CD14-positive monocyte (primary cell): ENCODE data around the gene TMEM191C. TPM values are rescaled to one million over a fixed set of nuclear protein-coding genes. Genes with fewer than 3 reads are reported as not detected.
"Not testable (repeated sequence)": the region's sequence is repeated elsewhere in the genome, so short reads cannot be mapped to it uniquely, and the experiment has no call there.

ENCODE experiments used
- DNase-seq, 3 donors: peaks; one replicate each; pipeline ENCODE4 v3.0.0-alpha.2; 2011 to 2022
- H2AFZ ChIP-seq: 2 replicates; pipeline ENCODE4 v1.6.0; 2012; ENCODE audit warnings: mild to moderate bottlenecking, low read depth, low read length, inconsistent platforms; ENCODE audit not compliant: insufficient read depth, poor library complexity, severe bottlenecking
- H3K27ac ChIP-seq, 2 donors: 1 replicate in 1 of 2; 2 replicates in 1 of 2; pipeline ENCODE4 v1.5.1; 2012 to 2013; ENCODE audit warnings: low read length in 2 of 2, control low read depth in 1 of 2, inconsistent platforms in 1 of 2, low read depth in 1 of 2, mild to moderate bottlenecking in 1 of 2
- H3K27me3 ChIP-seq, 2 donors: one replicate each; pipeline versions ENCODE4 v1.6.0 to v1.6.1; 2011 to 2013; ENCODE audit warnings: low read length in 2 of 2; ENCODE audit not compliant: control insufficient read depth in 2 of 2, insufficient read depth in 2 of 2
- H3K36me3 ChIP-seq, 2 donors: replicated peaks in 1 of 2; 1 replicate in 1 of 2; 2 replicates in 1 of 2; pipeline versions ENCODE4 v1.5.1 to v1.6.1; 2012 to 2013; ENCODE audit warnings: low read length in 2 of 2, control low read depth in 1 of 2, inconsistent platforms in 1 of 2, mild to moderate bottlenecking in 1 of 2; ENCODE audit not compliant: insufficient read depth in 2 of 2, control insufficient read depth in 1 of 2
- H3K4me1 ChIP-seq, 2 donors: 1 replicate in 1 of 2; 2 replicates in 1 of 2; pipeline versions ENCODE4 v1.5.1 to v1.6.1; 2012 to 2013; ENCODE audit warnings: low read length in 2 of 2, control low read depth in 1 of 2, inconsistent platforms in 1 of 2, mild to moderate bottlenecking in 1 of 2, moderate library complexity in 1 of 2; ENCODE audit not compliant: insufficient read depth in 2 of 2, control insufficient read depth in 1 of 2
- H3K4me2 ChIP-seq: replicated peaks from 2 replicates; pipeline ENCODE3; 2012; ENCODE audit warnings: low read length, moderate library complexity, mild to moderate bottlenecking; ENCODE audit not compliant: poor library complexity, severe bottlenecking; ENCODE audit errors: extremely low read depth
- H3K4me3 ChIP-seq, 3 experiments: fragments of 200-600 bp in 1 of 3; sonication (generic) in 1 of 3; replicated peaks in 1 of 3; 1 replicate in 2 of 3; 2 replicates in 1 of 3; pipeline ENCODE4 v1.5.1; 2011 to 2013; ENCODE audit warnings: low read length in 3 of 3, mild to moderate bottlenecking in 3 of 3, control low read depth in 2 of 3, low read depth in 2 of 3, inconsistent platforms in 1 of 3, moderate library complexity in 1 of 3
- H3K79me2 ChIP-seq: 2 replicates; pipeline ENCODE4 v1.6.0; 2012; ENCODE audit warnings: mild to moderate bottlenecking, control low read depth, inconsistent platforms, low read length, moderate library complexity; ENCODE audit not compliant: insufficient read depth
- H3K9ac ChIP-seq: 2 replicates; pipeline ENCODE4 v1.6.0; 2017; ENCODE audit warnings: low read length, mild to moderate bottlenecking; ENCODE audit not compliant: insufficient read depth, poor library complexity, severe bottlenecking
- H3K9me3 ChIP-seq, 2 donors: replicated peaks in 1 of 2; 1 replicate in 1 of 2; 2 replicates in 1 of 2; pipeline versions ENCODE4 v1.5.1 to v1.6.1; 2012 to 2013; ENCODE audit warnings: low read length in 2 of 2, control low read depth in 1 of 2; ENCODE audit not compliant: control insufficient read depth in 1 of 2, insufficient read depth in 1 of 2
- H4K20me1 ChIP-seq: 2 replicates; pipeline ENCODE4 v1.6.0; 2012; ENCODE audit warnings: mild to moderate bottlenecking, low read length, control low read depth, moderate library complexity; ENCODE audit not compliant: insufficient read depth
- H3K27ac Mint-ChIP-seq, 7 donors: one replicate each; pipeline ENCODE4 v1.8.0; 2020; ENCODE audit warnings: mild to moderate bottlenecking in 7 of 7, mixed read lengths in 7 of 7, moderate library complexity in 6 of 7, inconsistent platforms in 2 of 7
- H3K27me3 Mint-ChIP-seq, 3 donors: one replicate each; pipeline ENCODE4 v1.8.0; 2021 to 2022; ENCODE audit warnings: low read depth in 3 of 3, mild to moderate bottlenecking in 3 of 3, mixed read lengths in 3 of 3, moderate library complexity in 3 of 3, inconsistent platforms in 1 of 3
- H3K36me3 Mint-ChIP-seq, 2 donors: one replicate each; pipeline ENCODE4 v1.8.0; 2020; ENCODE audit warnings: mixed read lengths in 2 of 2, inconsistent platforms in 1 of 2, mild to moderate bottlenecking in 1 of 2
- H3K4me1 Mint-ChIP-seq: one replicate; pipeline ENCODE4 v1.8.0; 2020; ENCODE audit warnings: mild to moderate bottlenecking, mixed read lengths
- H3K4me3 Mint-ChIP-seq, 2 donors: one replicate each; pipeline ENCODE4 v1.8.0; 2020; ENCODE audit warnings: mild to moderate bottlenecking in 2 of 2, mixed read lengths in 2 of 2, moderate library complexity in 1 of 2
- H3K9me3 Mint-ChIP-seq, 7 donors: one replicate each; pipeline ENCODE4 v1.8.0; 2020 to 2022; ENCODE audit warnings: mixed read lengths in 7 of 7, mild to moderate bottlenecking in 6 of 7, moderate library complexity in 6 of 7, inconsistent platforms in 2 of 7
- WGBS: methylation state at CpG from one replicate; pipeline ENCODE4 v1.1.5; 2013; ENCODE audit warnings: missing lambda C conversion rate; ENCODE audit not compliant: insufficient coverage; 5-methylcytosine and 5-hydroxymethylcytosine counted together
- intact Hi-C, 2 donors: fragments of 100-400 bp; cut with micrococcal nuclease; formaldehyde crosslinking; loops; one replicate each; pipeline versions ENCODE4 v1.15.0 to v1.15.1; 2023
- polyA plus RNA-seq, 3 donors: library from polyadenylated mRNA; depleted of rRNA in 1 of 3; unstranded in 2 of 3; stranded (reverse) in 1 of 3; fragments of 300-500 nt in 2 of 3; fragments of >200 nt in 1 of 3; fragmentation: Illumina TruSeq in 2 of 3; gene quantifications; 1 replicate in 2 of 3; 2 replicates in 1 of 3; pipeline ENCODE4 v1.2.3, GENCODE V29; 2012 to 2021

The TMEM191C gene
- polyA plus RNA-seq, 3 donors, result 1.6 to 4.5 (median 4.0) TPM

- not testable (repeated sequence) for H3K27ac Mint-ChIP-seq, DNase-seq
Measured at GRCh38 chr22:21515234-21515633, 48.0 kb downstream of the TMEM191C start.

GRCh38 chr22:21516522-21516921 is 49.3 kb downstream of the TMEM191C start:
- no CpG with 5 or more reads among the region's 22 CpGs for WGBS
- H2AFZ ChIP-seq, H3K9me3 ChIP-seq, DNase-seq, H3K4me2 ChIP-seq, H3K27me3 Mint-ChIP-seq, H3K79me2 ChIP-seq, H3K36me3 ChIP-seq, H3K4me3 Mint-ChIP-seq, intact Hi-C loops, H3K4me1 ChIP-seq, H3K27me3 ChIP-seq, H3K27ac Mint-ChIP-seq, H3K9ac ChIP-seq, H3K27ac ChIP-seq, H4K20me1 ChIP-seq, H3K9me3 Mint-ChIP-seq, H3K36me3 Mint-ChIP-seq, H3K4me3 ChIP-seq, H3K4me1 Mint-ChIP-seq: not testable (repeated sequence)

More at GRCh38 chr22:21515234-21515633, 48.0 kb downstream of the TMEM191C start:
- H3K4me1 Mint-ChIP-seq, H3K9me3 ChIP-seq, H2AFZ ChIP-seq, H3K36me3 Mint-ChIP-seq, H3K27ac ChIP-seq, H3K9me3 Mint-ChIP-seq, H3K4me3 ChIP-seq, H3K79me2 ChIP-seq, intact Hi-C loops, H4K20me1 ChIP-seq, H3K4me1 ChIP-seq, H3K9ac ChIP-seq, H3K36me3 ChIP-seq, H3K27me3 ChIP-seq, H3K4me2 ChIP-seq, H3K27me3 Mint-ChIP-seq, H3K4me3 Mint-ChIP-seq: not testable (repeated sequence)
- WGBS, result no CpG with 5 or more reads among the region's 9 CpGs

GRCh38 chr22:21516970-21517764 is 50.0 kb downstream of the TMEM191C start:
- no CpG with 5 or more reads among the region's 115 CpGs for WGBS
- H3K79me2 ChIP-seq, intact Hi-C loops, H3K4me1 Mint-ChIP-seq, H3K4me1 ChIP-seq, H3K4me2 ChIP-seq, H3K4me3 Mint-ChIP-seq, H3K9ac ChIP-seq, H3K27ac Mint-ChIP-seq, H3K27me3 ChIP-seq, H4K20me1 ChIP-seq, H3K9me3 Mint-ChIP-seq, H2AFZ ChIP-seq, DNase-seq, H3K27me3 Mint-ChIP-seq, H3K4me3 ChIP-seq, H3K27ac ChIP-seq, H3K9me3 ChIP-seq, H3K36me3 Mint-ChIP-seq, H3K36me3 ChIP-seq: not testable (repeated sequence)

Other genes starting within 250 kb of the TMEM191C start
- gene RIMBP3B, start 83.6 kb upstream of the TMEM191C start, polyA plus RNA-seq, result under 1 TPM in 2 of 3 donors, not detected in 1; 0.09 to 0.17 TPM
- 1 to 10 TPM in 1 of 3 donors, under 1 TPM in 2; 0.34 to 3.9 (median 0.36) TPM for gene HIC2, start 50.0 kb upstream of the TMEM191C start, polyA plus RNA-seq
- gene RIMBP3C, start 84.1 kb downstream of the TMEM191C start, polyA plus RNA-seq, result under 1 TPM; 0.05 to 0.11 (median 0.08) TPM
- gene UBE2L3, start 100.3 kb downstream of the TMEM191C start, polyA plus RNA-seq, result 10 to 100 TPM; 19.6 to 88.9 (median 69.6) TPM
- gene YDJC, start 162.6 kb downstream of the TMEM191C start, polyA plus RNA-seq, result 10 to 100 TPM; 26.5 to 32.9 (median 26.7) TPM
- under 1 TPM in 1 of 3 donors, not detected in 2; 0.21 TPM for gene CCDC116, start 165.4 kb downstream of the TMEM191C start, polyA plus RNA-seq
- 10 to 100 TPM; 31.7 to 46.2 (median 44.7) TPM for gene SDF2L1, start 174.9 kb downstream of the TMEM191C start, polyA plus RNA-seq
- 10 to 100 TPM in 2 of 3 donors, 1 to 10 TPM in 1; 8.9 to 60.9 (median 16.8) TPM for gene PPIL2, start 198.6 kb downstream of the TMEM191C start, polyA plus RNA-seq